ENCODE results near the gene LINC01488.

- TF ChIP-seq CTCF (IDR thresholded peaks at IDR 0.05; ENCODE audit: insufficient read depth, low read length, poor library complexity, severe bottlenecking) = no peak
- TF ChIP-seq EZH2phosphoT487 (conservative IDR thresholded peaks at IDR 0.05; ENCODE audit: low read length) = no peak
Observed at GRCh38 chr11:69483691-69484426, 2.4 kb downstream of the LINC01488 start.

Measured in SU-DHL-6 (cell line).